NB4 (cell line): ENCODE measurements around the gene TMEM184A.

ENCODE experiments used
- MYC ChIP-seq: IDR thresholded peaks from 2 replicates; pipeline ENCODE4 v1.6.1; 2011; ENCODE audit warnings: low read depth, low read length
- POLR2A ChIP-seq: IDR thresholded peaks from 2 replicates; pipeline ENCODE4 v1.6.1; 2011; ENCODE audit warnings: mild to moderate bottlenecking; ENCODE audit not compliant: insufficient read length; ENCODE audit errors: extremely low read depth
- TF ChIP-seq, protein P1 (sequence below): IDR thresholded peaks from one replicate; pipeline ENCODE4 v1.5.1; 2012; ENCODE audit warnings: low read depth, low read length

DNA sequence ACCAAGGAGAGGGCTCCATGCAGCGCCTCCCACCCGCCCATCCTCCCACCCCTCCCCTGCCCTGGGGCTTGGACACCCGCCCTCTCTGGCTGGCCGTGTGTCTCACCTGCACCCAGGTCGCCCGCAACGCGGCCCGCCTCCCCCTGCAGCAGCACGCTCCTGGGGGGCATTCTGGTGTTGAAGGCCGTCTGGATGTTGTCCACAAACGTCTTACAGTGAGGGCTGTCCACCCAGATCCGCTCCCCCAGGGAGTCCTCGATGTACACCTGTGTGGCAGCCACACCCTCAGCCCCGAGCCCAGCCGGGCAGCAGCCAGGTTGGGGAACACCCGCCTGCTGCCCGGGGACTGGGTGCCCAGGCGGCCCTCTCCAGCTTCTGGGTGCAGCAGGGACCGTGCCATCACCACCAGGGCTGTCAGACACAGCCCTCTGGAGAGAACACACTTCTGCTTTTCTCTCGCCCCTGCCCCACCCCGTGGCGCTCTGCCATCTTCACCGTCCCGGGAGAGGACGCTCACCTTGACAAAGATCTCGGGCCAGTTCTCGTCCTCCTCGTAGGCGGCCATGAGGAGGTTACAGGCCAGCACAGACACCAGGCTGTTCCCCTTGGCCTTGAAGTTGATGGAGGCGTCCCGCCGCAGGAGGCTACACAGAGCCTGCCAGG, 56.5 kb downstream of the TMEM184A start:
- TF ChIP-seq, protein P1, sequence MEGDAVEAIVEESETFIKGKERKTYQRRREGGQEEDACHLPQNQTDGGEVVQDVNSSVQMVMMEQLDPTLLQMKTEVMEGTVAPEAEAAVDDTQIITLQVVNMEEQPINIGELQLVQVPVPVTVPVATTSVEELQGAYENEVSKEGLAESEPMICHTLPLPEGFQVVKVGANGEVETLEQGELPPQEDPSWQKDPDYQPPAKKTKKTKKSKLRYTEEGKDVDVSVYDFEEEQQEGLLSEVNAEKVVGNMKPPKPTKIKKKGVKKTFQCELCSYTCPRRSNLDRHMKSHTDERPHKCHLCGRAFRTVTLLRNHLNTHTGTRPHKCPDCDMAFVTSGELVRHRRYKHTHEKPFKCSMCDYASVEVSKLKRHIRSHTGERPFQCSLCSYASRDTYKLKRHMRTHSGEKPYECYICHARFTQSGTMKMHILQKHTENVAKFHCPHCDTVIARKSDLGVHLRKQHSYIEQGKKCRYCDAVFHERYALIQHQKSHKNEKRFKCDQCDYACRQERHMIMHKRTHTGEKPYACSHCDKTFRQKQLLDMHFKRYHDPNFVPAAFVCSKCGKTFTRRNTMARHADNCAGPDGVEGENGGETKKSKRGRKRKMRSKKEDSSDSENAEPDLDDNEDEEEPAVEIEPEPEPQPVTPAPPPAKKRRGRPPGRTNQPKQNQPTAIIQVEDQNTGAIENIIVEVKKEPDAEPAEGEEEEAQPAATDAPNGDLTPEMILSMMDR, result no peak
- TF ChIP-seq POLR2A (no peak), MYC (no peak)
